HG02588 (cell line): ENCODE results near the gene KCTD3.

Experiments
- ATAC-seq: cut with Tn5 transposase; IDR thresholded peaks from one replicate; pipeline ENCODE4 v1.9.1; 2021; ENCODE audit warnings: mild to moderate bottlenecking, moderate library complexity; ENCODE audit not compliant: unreplicated experiment

The KCTD3 gene

DNA sequence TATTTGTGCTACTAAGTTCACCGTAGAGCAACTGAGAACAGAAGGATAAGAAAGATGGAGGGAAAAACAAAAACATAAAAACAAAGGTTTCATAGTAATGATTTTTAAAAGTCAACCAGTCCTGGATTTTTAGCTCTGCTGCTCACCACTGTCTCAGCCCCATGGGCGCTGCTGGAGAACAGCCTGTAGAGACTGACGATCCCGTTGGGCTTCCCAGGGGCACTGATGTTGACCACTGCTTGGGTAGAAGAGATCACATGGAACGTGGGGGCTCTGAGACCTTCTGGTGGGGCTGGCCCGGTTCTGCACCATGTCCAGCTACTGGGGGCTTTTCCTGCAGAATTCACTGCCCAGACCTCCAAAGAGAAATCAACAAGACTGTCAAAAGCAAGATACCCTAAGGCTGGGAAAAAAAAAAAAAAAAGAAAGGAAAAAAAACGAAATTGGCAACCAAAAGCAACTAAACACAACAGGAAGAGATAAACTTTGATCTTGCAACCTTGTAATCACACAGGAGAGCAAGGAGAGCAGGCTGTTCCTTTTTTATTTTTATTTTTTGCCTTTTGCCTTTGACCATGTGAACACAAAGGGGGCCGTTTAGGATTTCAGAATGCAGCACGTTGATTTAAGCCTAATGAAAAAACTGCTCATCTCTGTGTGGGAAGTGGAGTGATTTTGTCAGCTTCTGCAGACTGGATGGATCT, 83.5 kb downstream of the KCTD3 start:
- ATAC-seq = no peak

DNA sequence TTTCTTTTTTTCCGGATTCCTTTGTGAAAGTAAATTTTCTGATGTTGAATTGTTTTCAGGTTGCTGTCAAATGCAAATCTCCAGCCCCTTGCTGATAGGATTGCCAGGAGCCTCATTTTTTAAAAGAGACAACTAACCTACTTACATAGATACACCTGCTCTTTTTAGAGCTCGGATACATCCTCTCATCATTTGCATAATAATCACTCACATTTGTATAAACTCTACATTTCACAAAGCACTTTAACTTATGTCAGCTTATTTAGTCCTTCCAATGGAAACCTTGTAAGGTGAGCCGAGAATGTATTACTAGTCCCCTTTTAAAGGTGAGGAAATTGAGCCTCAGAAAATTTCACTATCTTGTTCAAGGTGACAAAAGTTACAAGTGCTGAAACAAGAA, 84.8 kb downstream of the KCTD3 start:
- ATAC-seq = no peak

DNA sequence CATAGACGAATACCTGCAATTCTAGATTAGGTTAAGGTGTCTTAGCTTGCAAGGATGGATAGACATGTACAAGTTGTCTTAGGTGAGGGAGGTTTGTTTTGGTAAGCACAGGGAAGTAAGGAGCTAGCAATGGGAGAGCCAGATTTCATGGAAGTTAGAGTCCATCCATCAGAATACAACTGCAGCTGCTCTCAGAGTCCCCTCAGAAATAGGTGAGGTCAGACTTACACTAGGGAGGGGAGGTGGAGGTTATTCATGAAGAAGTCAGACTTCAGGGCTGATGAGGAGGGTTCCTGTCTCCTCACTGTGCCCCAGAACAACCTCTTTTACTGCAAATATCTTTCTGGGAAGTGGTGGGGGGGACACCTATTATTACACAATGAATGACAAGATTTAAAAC, 85.3 kb downstream of the KCTD3 start:
- ATAC-seq = no peak

DNA sequence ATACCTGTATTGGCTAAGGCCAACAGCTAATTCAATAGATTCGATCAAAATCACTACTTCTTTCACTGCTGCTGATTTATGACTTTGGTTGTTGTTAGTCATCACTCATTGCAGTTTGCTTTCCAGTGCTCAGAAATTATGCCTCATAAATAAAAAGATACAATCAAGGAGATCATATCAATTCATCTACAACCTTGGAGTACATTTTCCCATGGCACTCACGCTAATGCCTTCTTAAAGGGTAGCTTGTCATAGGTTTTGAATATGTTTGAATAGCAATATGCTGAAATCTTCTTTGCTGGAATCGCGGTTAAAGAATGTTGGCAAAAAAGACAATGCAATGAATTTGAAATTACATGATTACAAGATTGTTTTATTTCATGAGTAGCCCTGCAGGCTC, 89.9 kb downstream of the KCTD3 start:
- no peak for ATAC-seq

- ATAC-seq = no peak
Measured at GRCh38 chr1:215660259-215660658, 93.2 kb downstream of the KCTD3 start.

- no peak for ATAC-seq
Measured at GRCh38 chr1:215661033-215661432, 93.9 kb downstream of the KCTD3 start.

- ATAC-seq = no peak
Measured at GRCh38 chr1:215665215-215665614, 98.1 kb downstream of the KCTD3 start.

- ATAC-seq = no peak
Measured at GRCh38 chr1:215667761-215668160, 100.7 kb downstream of the KCTD3 start.

GRCh38 chr1:215669806-215670491, 102.8 kb downstream of the KCTD3 start:
- no peak for ATAC-seq
